Ovary (tissue), 9 donors: Measurements from ENCODE around the gene MIGA1. TPM values are rescaled to one million over a fixed set of nuclear protein-coding genes. Genes with fewer than 3 reads are reported as not detected.
"Not testable (repeated sequence)": the region's sequence is repeated elsewhere in the genome, so short reads cannot be mapped to it uniquely, and the experiment has no call there.

ENCODE experiments used
- DNase-seq, 5 donors: peaks; one replicate each; pipeline ENCODE4 v3.0.0-alpha.2; 2019 to 2020
- H3K27ac ChIP-seq, 2 donors: fragments of 200-600 bp; one replicate each; pipeline versions ENCODE4 v1.5.1 to v1.8.0; 2019 to 2022
- H3K27me3 ChIP-seq: fragments of 200-600 bp; one replicate; pipeline ENCODE4 v1.8.0; 2022
- H3K36me3 ChIP-seq: fragments of 200-600 bp; sonication (generic); one replicate; pipeline ENCODE4 v1.5.1; 2019
- H3K4me1 ChIP-seq: one replicate; pipeline ENCODE4 v1.8.1; 2013; ENCODE audit warnings: mild to moderate bottlenecking, moderate library complexity; ENCODE audit not compliant: insufficient read depth
- H3K4me3 ChIP-seq: fragments of 200-600 bp; sonication (generic); one replicate; pipeline ENCODE4 v1.5.1; 2017
- H3K9me3 ChIP-seq, 2 donors: fragments of 200-600 bp in 1 of 2; sonication (generic) in 1 of 2; one replicate each; pipeline versions ENCODE4 v1.5.1 to v1.8.1; 2013 to 2019; ENCODE audit warnings: mild to moderate bottlenecking in 1 of 2, moderate library complexity in 1 of 2
- CTCF ChIP-seq, 3 donors: fragments of 450-650 bp in 2 of 3; fragments of 200-600 bp in 1 of 3; IDR thresholded peaks; one replicate each; pipeline versions ENCODE4 v1.5.1 to v1.8.0; 2016 to 2022; ENCODE audit warnings: antibody characterized with exemption in 3 of 3, mild to moderate bottlenecking in 1 of 3
- EP300 ChIP-seq: sonication (generic); formaldehyde crosslinking; IDR thresholded peaks from one replicate; pipeline ENCODE4 v1.6.1; 2017; ENCODE audit warnings: antibody characterized with exemption
- POLR2A ChIP-seq: fragments of 450-650 bp; IDR thresholded peaks from one replicate; pipeline ENCODE4 v1.6.1; 2017; ENCODE audit warnings: antibody characterized with exemption, mild to moderate bottlenecking, moderate library complexity
- WGBS, 3 donors: extraction: QIAGEN DNeasy Blood & Tissue Kit in 1 of 3; methylation state at CpG; one replicate each; pipeline versions ENCODE4 v1.1.5 to v1.1.7; 2013 to 2017; 5-methylcytosine and 5-hydroxymethylcytosine counted together
- intact Hi-C, 4 donors: fragments of 100-400 bp; cut with DNase I; formaldehyde crosslinking; loops; one replicate each; pipeline versions ENCODE4 v1.11.0 to v1.15.1; 2022 to 2023
- polyA plus RNA-seq, 2 donors: library from polyadenylated mRNA; stranded (reverse); fragments of 200-250 nt in 1 of 2; fragments of 350-450 nt in 1 of 2; fragmentation: Illumina TruSeq in 1 of 2; extraction: RNeasy Lipid Tissue Mini Kit (QIAGEN cat#74804) in 1 of 2; gene quantifications; one replicate each; pipeline ENCODE4 v1.2.3, GENCODE V29; 2013 to 2014
- total RNA-seq, 7 donors: library from RNA; depleted of rRNA in 2 of 7; stranded (reverse); fragments of >200 nt in 2 of 7; fragmentation: NEBNext Ultra II Directional in 3 of 7; extraction: Animal tissue kit (Norgen Biotek cat#: 25700) in 3 of 7; gene quantifications; one replicate each; pipeline versions ENCODE4 v1.1.0 to v1.2.4, GENCODE V29; 2016 to 2023
- donor health status: DM: no; HTN: no; CAD: no; lungs with moderate emphysema.
- donor health status: DM: no; HTN: no; CAD: no.
- donor health status: Bipolar disorder and iron deficiency.
- donor health status: DM: yes; HTN: yes; CAD: no.
- donor health status: DM: no; HTN: no; CAD: no.
- donor health status: DM: yes; HTN: yes; CAD: no.

The MIGA1 gene
- total and polyA plus RNA-seq, 9 donors, result 6.5 to 24.0 (median 18.2) TPM

- intact Hi-C loops, result no loop called here
- no peaks in the 10 kb centered on the region for H3K27me3 ChIP-seq
- no peaks in the 10 kb centered on the region for H3K4me1 ChIP-seq
- no peaks in the 10 kb centered on the region for H3K9me3 ChIP-seq
- WGBS, 3 donors, result 85% methylated on average over 5 of the region's 5 CpGs
- no peak for TF ChIP-seq CTCF (IDR thresholded peaks at IDR 0.05)
- no peak for TF ChIP-seq POLR2A
- no peak for TF ChIP-seq EP300
- no peak overlapping the region for H3K27ac ChIP-seq
- no peak for DNase-seq
- no peaks in the 10 kb centered on the region for H3K36me3 ChIP-seq
- no peak overlapping the region for H3K4me3 ChIP-seq
Observed at GRCh38 chr1:77796695-77797405, 17.4 kb downstream of the MIGA1 start.

GRCh38 chr1:77797991-77798390, 18.5 kb downstream of the MIGA1 start:
- DNase-seq, result no peak
- H3K4me3 ChIP-seq, result no peak overlapping the region
- TF ChIP-seq POLR2A (no peak), CTCF (IDR thresholded peaks at IDR 0.05) (no peak), EP300 (no peak)
- H3K27ac ChIP-seq, result no peak overlapping the region
- intact Hi-C loops, result no loop called here
- H3K4me1 ChIP-seq, result no peaks in the 10 kb centered on the region
- H3K27me3 ChIP-seq, result no peaks in the 10 kb centered on the region
- H3K36me3 ChIP-seq, result no peaks in the 10 kb centered on the region
- H3K9me3 ChIP-seq, result no peaks in the 10 kb centered on the region

GRCh38 chr1:77802026-77802425, 22.6 kb downstream of the MIGA1 start:
- WGBS, 3 donors, result 86 to 94% (median 93%) methylated on average over 2 of the region's 2 CpGs
- H3K36me3 ChIP-seq, result no peaks in the 10 kb centered on the region

DNA sequence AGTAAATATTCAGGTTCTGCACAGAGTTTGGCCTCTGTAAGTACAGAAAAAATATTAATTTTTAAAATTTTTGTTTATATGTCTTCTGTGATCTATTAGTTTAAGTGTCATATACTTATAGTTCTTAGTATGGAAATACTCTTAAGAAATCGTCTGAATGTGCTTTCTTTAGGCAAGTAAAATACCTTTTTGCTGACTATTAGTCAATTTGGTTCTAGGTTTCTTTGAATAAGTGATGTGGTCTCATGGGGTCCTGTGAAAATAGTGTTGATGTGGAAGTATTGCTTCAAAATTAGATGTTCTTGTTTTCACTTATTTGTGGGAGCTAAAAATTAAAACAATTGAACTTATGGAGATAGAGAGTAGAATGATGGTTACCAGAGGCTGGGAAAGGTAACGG, 23.9 kb downstream of the MIGA1 start:
- DNase-seq, result no peak
- Histone ChIP-seq H3K4me3 (no peak overlapping the region), H3K36me3 (no peaks in the 10 kb centered on the region), H3K4me1 (no peaks in the 10 kb centered on the region), H3K27ac (no peak overlapping the region), H3K27me3 (no peaks in the 10 kb centered on the region), H3K9me3 (no peaks in the 10 kb centered on the region)
- TF ChIP-seq CTCF (IDR thresholded peaks at IDR 0.05), result no peak
- no peak for TF ChIP-seq EP300
- no peak for TF ChIP-seq POLR2A
- WGBS, 3 donors, result 47 to 69% (median 68%) methylated on average over 2 of the region's 2 CpGs
- intact Hi-C loops, result no loop called here

More at GRCh38 chr1:77802026-77802425, 22.6 kb downstream of the MIGA1 start:
- intact Hi-C loops, result no loop called here
- no peaks in the 10 kb centered on the region for H3K9me3 ChIP-seq
- no peak for TF ChIP-seq EP300
- no peak for TF ChIP-seq CTCF (IDR thresholded peaks at IDR 0.05)
- no peak for TF ChIP-seq POLR2A
- no peaks in the 10 kb centered on the region for H3K4me1 ChIP-seq
- DNase-seq, result no peak
- no peak overlapping the region for H3K4me3 ChIP-seq
- H3K27me3 ChIP-seq, result no peaks in the 10 kb centered on the region
- no peak overlapping the region for H3K27ac ChIP-seq

DNA sequence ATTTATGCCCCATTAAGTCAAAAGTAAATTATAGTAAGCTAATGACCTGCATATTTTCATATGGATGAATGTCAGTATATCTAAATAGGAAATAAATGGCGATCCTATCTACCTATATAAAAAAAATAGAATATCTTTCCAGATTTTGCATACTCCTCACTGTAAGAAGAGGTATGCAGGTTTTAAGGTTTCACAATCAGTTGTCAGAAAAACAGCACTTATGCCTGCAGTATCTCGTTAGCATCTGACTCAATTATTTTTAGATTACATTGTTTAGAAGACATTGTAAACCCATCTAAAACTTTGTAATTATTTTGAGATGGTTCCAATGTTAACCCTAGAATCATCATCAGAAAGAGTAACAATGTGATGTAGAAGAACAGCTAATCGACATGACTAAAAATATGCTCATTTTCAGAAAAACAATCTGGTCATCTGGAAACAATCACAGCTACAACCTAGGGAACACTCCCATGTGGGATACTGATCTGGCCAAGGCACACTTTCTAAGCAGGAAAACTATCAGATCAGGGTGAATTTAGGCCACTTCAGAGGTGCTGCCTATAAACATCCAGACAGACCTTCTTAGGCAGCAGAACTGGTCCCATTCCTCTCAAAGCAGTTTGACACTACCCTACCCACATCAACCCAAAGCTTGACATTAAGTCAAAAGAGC, 30.5 kb downstream of the MIGA1 start:
- intact Hi-C loops, H3K36me3 ChIP-seq, H3K27me3 ChIP-seq, H3K9me3 ChIP-seq, H3K4me3 ChIP-seq, H3K27ac ChIP-seq, H3K4me1 ChIP-seq, DNase-seq: not testable (repeated sequence)
- 82 to 98% (median 95%) methylated on average over 1 to 2 of the region's 3 CpGs for WGBS, 3 donors

- H3K27ac ChIP-seq, H3K4me1 ChIP-seq, intact Hi-C loops, H3K9me3 ChIP-seq, H3K4me3 ChIP-seq, H3K27me3 ChIP-seq, H3K36me3 ChIP-seq, DNase-seq: not testable (repeated sequence)
- 98 to 99% (median 99%) methylated on average over 15 to 20 of the region's 21 CpGs for WGBS, 3 donors
Observed at GRCh38 chr1:77811589-77811988, 32.1 kb downstream of the MIGA1 start.
